Tibial nerve (tissue), 4 donors: ENCODE measurements around the gene SLC1A3.

Experiments
- CTCF ChIP-seq, 5 experiments: fragments of 200-600 bp in 3 of 5; fragments of 450-650 bp in 2 of 5; sonication (generic) in 3 of 5; IDR thresholded peaks; one replicate each; pipeline ENCODE4 v1.5.1; 2016 to 2019; ENCODE audit warnings: antibody characterized with exemption in 5 of 5, mild to moderate bottlenecking in 3 of 5, moderate library complexity in 2 of 5
- EP300 ChIP-seq, 2 donors: sonication (generic); formaldehyde crosslinking; IDR thresholded peaks; one replicate each; pipeline ENCODE4 v1.6.1; 2017; ENCODE audit warnings: antibody characterized with exemption in 2 of 2, mild to moderate bottlenecking in 1 of 2

- no peak for TF ChIP-seq CTCF (IDR thresholded peaks at IDR 0.05)
- no peak for TF ChIP-seq EP300 (IDR thresholded peaks at IDR 0.05)
Observed at GRCh38 chr5:36561601-36562000, 44.8 kb upstream of the SLC1A3 start.
